Naive thymus-derived CD4-positive, alpha-beta T cell (primary cell): Measurements from ENCODE around the gene GOT1. TPM values are rescaled to one million over a fixed set of nuclear protein-coding genes. Genes with fewer than 3 reads are reported as not detected.

Experiments used
- ATAC-seq: fragments of 150-1000 bp; cut with Tn5 transposase; 2 replicates; pipeline ENCODE4 v1.10.0; 2021; ENCODE audit warnings: mild to moderate bottlenecking, moderate library complexity
- CTCF ChIA-PET: fragments of 350-600 bp; sonication (Branson Sonifier 250); formaldehyde crosslinking; loops from one replicate; lab custom pipeline; 2021; ENCODE audit warnings: antibody characterized with exemption; lab: Charles Lee
- POLR2A ChIA-PET: fragments of 350-600 bp; sonication (Branson Sonifier 250); formaldehyde crosslinking; loops from one replicate; lab custom pipeline; 2021; ENCODE audit warnings: antibody characterized with exemption, inconsistent platforms; lab: Charles Lee
- DNase-seq, 9 donors: peaks; one replicate each; pipeline versions ENCODE4 v3.0.0 to v3.0.0-alpha.2; 2020 to 2022; ENCODE audit warnings: mixed read lengths in 1 of 9
- H3K27ac ChIP-seq: one replicate; pipeline ENCODE4 v1.7.0; 2013; ENCODE audit warnings: mild to moderate bottlenecking, low read depth, low read length, moderate library complexity
- H3K27me3 ChIP-seq, 2 donors: one replicate each; pipeline ENCODE4 v1.7.0; 2013; ENCODE audit warnings: low read length in 2 of 2, mild to moderate bottlenecking in 2 of 2, moderate library complexity in 2 of 2; ENCODE audit not compliant: control insufficient read depth in 2 of 2, insufficient read depth in 2 of 2
- H3K36me3 ChIP-seq, 3 experiments: 1 replicate in 2 of 3; 2 replicates in 1 of 3; pipeline ENCODE4 v1.7.0; 2013; ENCODE audit warnings: low read length in 3 of 3, mild to moderate bottlenecking in 3 of 3, moderate library complexity in 1 of 3; ENCODE audit not compliant: insufficient read depth in 3 of 3, control insufficient read depth in 2 of 3
- H3K4me1 ChIP-seq, 2 donors: one replicate each; pipeline ENCODE4 v1.7.0; 2013; ENCODE audit warnings: low read length in 2 of 2, mild to moderate bottlenecking in 2 of 2, moderate library complexity in 1 of 2; ENCODE audit not compliant: control insufficient read depth in 2 of 2, insufficient read depth in 2 of 2
- H3K4me3 ChIP-seq: 2 replicates; pipeline ENCODE4 v1.7.0; 2013; ENCODE audit warnings: mild to moderate bottlenecking, low read length
- H3K9me3 ChIP-seq, 3 experiments: 1 replicate in 2 of 3; 2 replicates in 1 of 3; pipeline ENCODE4 v1.7.0; 2013; ENCODE audit warnings: low read length in 3 of 3; ENCODE audit not compliant: control insufficient read depth in 2 of 3
- H3K27ac Mint-ChIP-seq, 9 donors: one replicate each; pipeline ENCODE4 v1.8.0; 2020 to 2022; ENCODE audit warnings: mixed read lengths in 9 of 9, mild to moderate bottlenecking in 8 of 9, moderate library complexity in 5 of 9, inconsistent platforms in 2 of 9
- H3K27me3 Mint-ChIP-seq, 5 donors: one replicate each; pipeline ENCODE4 v1.8.0; 2021 to 2022; ENCODE audit warnings: mixed read lengths in 5 of 5, mild to moderate bottlenecking in 1 of 5
- H3K36me3 Mint-ChIP-seq, 5 donors: one replicate each; pipeline ENCODE4 v1.8.0; 2020 to 2022; ENCODE audit warnings: mixed read lengths in 5 of 5, mild to moderate bottlenecking in 3 of 5, inconsistent platforms in 1 of 5
- H3K4me1 Mint-ChIP-seq, 7 donors: one replicate each; pipeline ENCODE4 v1.8.0; 2020 to 2022; ENCODE audit warnings: mixed read lengths in 7 of 7, mild to moderate bottlenecking in 3 of 7, inconsistent platforms in 1 of 7
- H3K4me3 Mint-ChIP-seq, 10 donors: one replicate each; pipeline ENCODE4 v1.8.0; 2020 to 2022; ENCODE audit warnings: mild to moderate bottlenecking in 10 of 10, mixed read lengths in 10 of 10, moderate library complexity in 6 of 10, inconsistent platforms in 2 of 10
- H3K9me3 Mint-ChIP-seq, 11 donors: one replicate each; pipeline ENCODE4 v1.8.0; 2020 to 2022; ENCODE audit warnings: mixed read lengths in 11 of 11, mild to moderate bottlenecking in 4 of 11, inconsistent platforms in 1 of 11, moderate library complexity in 1 of 11
- intact Hi-C, 2 donors: fragments of 100-400 bp; cut with micrococcal nuclease; formaldehyde crosslinking; loops; one replicate each; pipeline ENCODE4 v1.15.1; 2023
- polyA plus RNA-seq, 2 donors: library from polyadenylated mRNA; unstranded; fragments of 300-500 nt; fragmentation: Illumina TruSeq; gene quantifications; one replicate each; pipeline ENCODE4 v1.2.3, GENCODE V29; 2021
- total RNA-seq, 6 experiments: library from RNA in 5 of 6; stranded (reverse) in 5 of 6; gene quantifications; 1 replicate in 5 of 6; 2 replicates in 1 of 6; pipeline ENCODE4 v1.2.3 and lab custom pipeline; 2021 to 2026

The GOT1 gene
- total and polyA plus RNA-seq, 7 experiments from 2014 or later: 8.0 to 22.2 (median 12.2) TPM

DNA sequence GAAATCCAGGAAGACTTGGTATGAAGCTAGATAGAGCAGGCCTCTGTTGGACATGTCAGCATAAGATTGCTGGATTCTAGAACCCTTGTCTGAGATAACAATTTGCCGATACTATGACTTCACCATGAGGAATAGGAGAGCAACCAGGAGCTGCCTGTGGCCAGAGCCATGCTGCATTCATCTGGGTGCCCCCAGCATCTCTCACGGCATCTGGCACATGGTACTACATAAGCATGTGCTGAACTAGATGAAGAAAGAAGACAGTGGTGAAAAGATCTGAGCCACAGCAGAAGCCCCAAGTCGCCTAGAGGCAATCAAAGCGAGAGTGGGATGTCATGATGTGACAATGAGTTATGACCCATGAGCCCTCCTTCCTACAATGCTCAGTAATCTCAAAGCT is 19.5 kb downstream of the GOT1 start:
- H3K9me3 ChIP-seq: no peaks in the 10 kb centered on the region
- ChIA-PET CTCF (no interaction called here), POLR2A (no interaction called here)
- intact Hi-C loops: no loop called here
- peaks cover 0 to 18% (median 1%) of the 10 kb centered on the region in 3 experiments for H3K36me3 ChIP-seq
- peaks cover 0 to 2% (median 0%) of the 10 kb centered on the region in 11 donors for H3K9me3 Mint-ChIP-seq
- H3K27ac ChIP-seq: no peak overlapping the region
- peaks cover 7 to 58% (median 15%) of the 10 kb centered on the region in 5 donors for H3K36me3 Mint-ChIP-seq
- no peak overlapping the region for H3K27ac Mint-ChIP-seq
- H3K27me3 ChIP-seq: no peaks in the 10 kb centered on the region
- no peak overlapping the region for H3K4me3 Mint-ChIP-seq
- H3K4me1 Mint-ChIP-seq: peaks cover 0 to 24% (median 7%) of the 10 kb centered on the region in 7 donors
- no peaks in the 10 kb centered on the region for H3K4me1 ChIP-seq
- DNase-seq (no peak), ATAC-seq (no peak)
- no peaks in the 10 kb centered on the region for H3K27me3 Mint-ChIP-seq
- H3K4me3 ChIP-seq: no peak overlapping the region

DNA sequence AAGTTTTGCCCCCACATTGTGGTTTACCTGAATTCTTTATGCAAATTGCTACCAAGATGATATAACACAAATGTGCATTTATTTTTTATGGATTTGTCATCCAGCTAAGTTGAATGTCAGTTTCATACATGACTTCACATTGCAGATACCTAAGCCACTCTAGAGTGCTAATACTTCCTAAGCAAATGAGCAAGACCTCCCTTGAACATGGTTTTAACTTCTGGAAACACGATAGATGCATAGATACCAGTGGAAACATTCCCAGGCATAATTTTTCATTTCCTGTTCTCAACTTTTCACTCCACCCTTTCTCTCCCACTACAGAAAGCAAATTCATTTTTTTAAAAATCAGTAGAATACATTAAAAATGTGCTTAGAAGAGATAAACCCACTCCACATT is 20.3 kb downstream of the GOT1 start:
- DNase-seq: no peak
- no peaks in the 10 kb centered on the region for H3K27me3 ChIP-seq
- Mint-ChIP-seq H3K9me3 (peaks cover 0 to 2% (median 0%) of the 10 kb centered on the region in 11 donors), H3K4me3 (no peak overlapping the region), H3K27ac (no peak overlapping the region), H3K36me3 (peaks cover 10 to 58% (median 15%) of the 10 kb centered on the region in 5 donors), H3K27me3 (no peaks in the 10 kb centered on the region), H3K4me1 (peaks cover 0 to 21% (median under 1%) of the 10 kb centered on the region in 7 donors)
- no peaks in the 10 kb centered on the region for H3K4me1 ChIP-seq
- ATAC-seq: no peak
- H3K4me3 ChIP-seq: no peak overlapping the region
- peaks cover 0 to 22% (median 4%) of the 10 kb centered on the region in 3 experiments for H3K36me3 ChIP-seq
- H3K9me3 ChIP-seq: no peaks in the 10 kb centered on the region
- ChIA-PET CTCF (no interaction called here), POLR2A (no interaction called here)
- intact Hi-C loops: no loop called here
- H3K27ac ChIP-seq: no peak overlapping the region

DNA sequence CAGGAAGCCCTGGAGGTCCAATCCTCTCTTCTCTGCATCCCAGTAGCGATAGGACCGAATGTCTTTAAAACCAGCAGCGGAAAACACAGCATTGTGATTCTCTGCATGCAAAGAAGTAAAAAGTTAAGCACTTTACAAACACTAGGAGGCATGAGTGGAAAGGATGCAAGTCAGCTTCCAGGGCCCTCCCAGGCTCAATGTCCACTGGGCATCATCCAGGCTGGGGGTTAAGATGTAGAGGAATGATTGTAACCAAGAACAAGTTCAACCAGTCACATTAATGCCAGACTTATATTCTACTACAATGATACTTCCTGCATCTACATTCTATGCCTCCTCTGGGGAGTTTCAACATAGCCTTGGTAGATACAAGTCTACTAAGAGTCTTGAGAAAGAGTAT is 24.3 kb downstream of the GOT1 start:
- Mint-ChIP-seq H3K27ac (no peak overlapping the region), H3K36me3 (peaks cover 8 to 57% (median 24%) of the 10 kb centered on the region in 5 donors), H3K9me3 (peaks cover 0 to 1% (median 0%) of the 10 kb centered on the region in 11 donors), H3K4me3 (no peak overlapping the region), H3K4me1 (peaks cover 0 to 6% (median 0%) of the 10 kb centered on the region in 7 donors), H3K27me3 (no peaks in the 10 kb centered on the region)
- intact Hi-C loops: no loop called here
- Histone ChIP-seq H3K4me1 (no peaks in the 10 kb centered on the region), H3K9me3 (no peaks in the 10 kb centered on the region), H3K36me3 (peaks cover 0 to 58% (median 13%) of the 10 kb centered on the region in 3 experiments), H3K27me3 (no peaks in the 10 kb centered on the region), H3K27ac (no peak overlapping the region), H3K4me3 (no peak overlapping the region)
- ATAC-seq (no peak), DNase-seq (no peak)
- CTCF ChIA-PET: no interaction called here
- POLR2A ChIA-PET: no interaction called here

DNA sequence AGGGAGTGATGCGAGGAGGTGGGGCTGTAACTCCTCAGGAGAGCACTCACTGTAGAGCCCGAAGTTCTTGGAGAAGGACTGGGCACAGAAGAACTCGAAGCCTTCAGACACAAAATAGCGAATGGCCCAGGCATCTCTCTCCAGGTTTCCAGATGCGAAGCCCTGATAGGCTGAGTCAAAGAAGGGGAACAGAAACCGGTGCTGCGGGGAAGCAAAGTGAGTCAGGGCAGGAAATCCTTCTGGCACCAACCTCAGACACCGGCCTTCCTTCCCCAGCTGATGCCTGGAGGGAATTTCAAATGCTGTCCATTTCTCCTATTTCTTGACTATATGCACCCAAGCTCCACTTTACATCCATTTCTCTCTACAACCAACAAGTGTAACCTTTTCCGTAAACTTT is 26.8 kb downstream of the GOT1 start:
- H3K36me3 Mint-ChIP-seq: peaks cover 8 to 55% (median 24%) of the 10 kb centered on the region in 5 donors
- H3K4me1 Mint-ChIP-seq: no peaks in the 10 kb centered on the region
- H3K4me1 ChIP-seq: no peaks in the 10 kb centered on the region
- peak; percentile 50 for ATAC-seq
- no peaks in the 10 kb centered on the region for H3K27me3 ChIP-seq
- H3K27me3 Mint-ChIP-seq: no peaks in the 10 kb centered on the region
- H3K9me3 ChIP-seq: no peaks in the 10 kb centered on the region
- peak overlapping the region in 1 of 9 donors; percentile 28 for H3K27ac Mint-ChIP-seq
- no peak for DNase-seq
- intact Hi-C loops: no loop called here
- H3K36me3 ChIP-seq: peaks cover 0 to 77% (median 17%) of the 10 kb centered on the region in 3 experiments
- no peak overlapping the region for H3K4me3 ChIP-seq
- ChIA-PET POLR2A (no interaction called here), CTCF (interaction anchor here (1.4 kb wide), 1 partner anchor 32 kb away, joined by 4 read pairs; no protein-coding TSS in a partner anchor)
- H3K4me3 Mint-ChIP-seq: no peak overlapping the region
- H3K9me3 Mint-ChIP-seq: peaks cover 0 to 1% (median 0%) of the 10 kb centered on the region in 11 donors
- no peak overlapping the region for H3K27ac ChIP-seq

DNA sequence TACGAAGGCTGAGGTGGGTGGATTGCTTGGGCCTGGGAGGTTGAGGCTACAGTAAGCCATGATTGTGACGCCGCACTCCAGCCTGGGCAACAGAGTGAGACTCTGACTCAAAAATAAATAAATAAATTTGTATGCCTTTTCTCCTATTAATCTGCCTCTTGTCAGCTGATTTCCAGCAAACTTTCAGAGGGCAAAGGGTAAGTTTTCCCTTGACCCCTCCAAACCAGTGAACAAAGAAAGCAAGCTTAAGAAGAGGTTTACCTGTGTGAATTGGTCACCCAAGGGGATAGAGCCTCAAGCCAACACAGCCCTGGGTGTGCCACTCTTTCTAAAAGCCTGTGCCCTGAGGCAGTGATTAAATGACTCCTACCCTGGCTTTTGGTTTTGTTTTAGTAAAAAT is 30.8 kb downstream of the GOT1 start:
- H3K4me1 ChIP-seq: no peaks in the 10 kb centered on the region
- H3K27me3 ChIP-seq: no peaks in the 10 kb centered on the region
- Mint-ChIP-seq H3K27me3 (no peaks in the 10 kb centered on the region), H3K36me3 (peaks cover 2 to 41% (median 12%) of the 10 kb centered on the region in 5 donors), H3K27ac (peak overlapping the region in 1 of 9 donors; percentile 19), H3K4me1 (peaks cover 0 to 9% (median 7%) of the 10 kb centered on the region in 7 donors), H3K4me3 (no peak overlapping the region), H3K9me3 (no peaks in the 10 kb centered on the region)
- H3K9me3 ChIP-seq: no peaks in the 10 kb centered on the region
- H3K4me3 ChIP-seq: no peak overlapping the region
- no peak for DNase-seq
- CTCF ChIA-PET: no interaction called here
- H3K36me3 ChIP-seq: peaks cover 0 to 74% (median 13%) of the 10 kb centered on the region in 3 experiments
- no peak for ATAC-seq
- POLR2A ChIA-PET: no interaction called here
- intact Hi-C loops: no loop called here
- H3K27ac ChIP-seq: no peak overlapping the region

DNA sequence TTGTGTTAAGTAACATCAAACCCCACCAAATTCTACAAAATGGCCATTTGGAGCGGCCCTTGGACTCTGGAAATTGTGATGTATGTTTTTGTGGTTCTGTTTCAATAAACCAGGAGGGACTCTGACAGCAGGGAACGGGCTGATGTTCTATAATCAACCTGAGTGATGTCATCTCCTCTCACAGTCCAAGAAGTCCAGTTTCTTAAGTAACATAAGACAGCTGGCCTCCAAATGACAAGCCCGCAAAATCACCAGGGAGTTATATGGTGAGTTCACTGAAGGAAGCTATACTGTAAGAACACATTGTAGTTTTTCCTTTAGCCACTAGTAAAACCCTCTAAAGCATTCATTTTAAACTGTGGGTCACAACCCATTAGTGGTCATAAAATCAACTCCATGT is 34.0 kb downstream of the GOT1 start:
- intact Hi-C loops: no loop called here
- Mint-ChIP-seq H3K9me3 (no peaks in the 10 kb centered on the region), H3K4me1 (peaks cover 0 to 15% (median 9%) of the 10 kb centered on the region in 7 donors), H3K4me3 (no peak overlapping the region), H3K27me3 (no peaks in the 10 kb centered on the region), H3K36me3 (peaks cover 0 to 21% (median 5%) of the 10 kb centered on the region in 5 donors), H3K27ac (peak overlapping the region in 3 of 9 donors; percentile 3 to 60 (median 7))
- DNase-seq (no peak), ATAC-seq (no peak)
- CTCF ChIA-PET: interaction anchor here (0.7 kb wide), 1 partner anchor 102 kb away, joined by 3 read pairs; no protein-coding TSS in a partner anchor
- Histone ChIP-seq H3K4me1 (no peaks in the 10 kb centered on the region), H3K4me3 (no peak overlapping the region), H3K9me3 (no peaks in the 10 kb centered on the region), H3K27ac (no peak overlapping the region), H3K36me3 (peaks cover 0 to 42% (median 4%) of the 10 kb centered on the region in 3 experiments), H3K27me3 (no peaks in the 10 kb centered on the region)
- POLR2A ChIA-PET: no interaction called here
